GM19023 (cell line): ENCODE results near the gene TMUB2.

Experiments used
- ATAC-seq: cut with Tn5 transposase; IDR thresholded peaks from one replicate; pipeline ENCODE4 v1.9.1; 2021; ENCODE audit warnings: mild to moderate bottlenecking, moderate library complexity; ENCODE audit not compliant: unreplicated experiment

Gene TMUB2

DNA sequence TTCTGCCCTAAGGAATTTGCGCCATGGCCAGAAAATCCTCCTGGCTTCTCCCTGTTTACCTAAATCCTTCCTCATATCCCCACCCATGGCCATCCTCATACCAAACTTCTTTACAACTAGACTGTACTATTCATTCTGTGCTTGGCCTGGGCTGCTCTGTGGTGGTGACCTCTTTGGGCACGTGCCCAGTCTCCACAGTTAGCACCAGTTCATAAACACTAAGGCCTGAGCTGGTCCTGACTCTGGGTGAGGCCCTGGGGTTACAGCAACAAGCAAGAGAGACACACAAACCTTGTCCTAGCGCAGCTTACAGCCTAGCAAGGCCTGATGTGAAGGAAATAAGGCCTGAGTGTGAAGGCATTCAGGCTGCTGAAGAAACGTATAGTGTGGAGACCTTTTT is 16.0 kb downstream of the TMUB2 start:
- ATAC-seq = no peak

DNA sequence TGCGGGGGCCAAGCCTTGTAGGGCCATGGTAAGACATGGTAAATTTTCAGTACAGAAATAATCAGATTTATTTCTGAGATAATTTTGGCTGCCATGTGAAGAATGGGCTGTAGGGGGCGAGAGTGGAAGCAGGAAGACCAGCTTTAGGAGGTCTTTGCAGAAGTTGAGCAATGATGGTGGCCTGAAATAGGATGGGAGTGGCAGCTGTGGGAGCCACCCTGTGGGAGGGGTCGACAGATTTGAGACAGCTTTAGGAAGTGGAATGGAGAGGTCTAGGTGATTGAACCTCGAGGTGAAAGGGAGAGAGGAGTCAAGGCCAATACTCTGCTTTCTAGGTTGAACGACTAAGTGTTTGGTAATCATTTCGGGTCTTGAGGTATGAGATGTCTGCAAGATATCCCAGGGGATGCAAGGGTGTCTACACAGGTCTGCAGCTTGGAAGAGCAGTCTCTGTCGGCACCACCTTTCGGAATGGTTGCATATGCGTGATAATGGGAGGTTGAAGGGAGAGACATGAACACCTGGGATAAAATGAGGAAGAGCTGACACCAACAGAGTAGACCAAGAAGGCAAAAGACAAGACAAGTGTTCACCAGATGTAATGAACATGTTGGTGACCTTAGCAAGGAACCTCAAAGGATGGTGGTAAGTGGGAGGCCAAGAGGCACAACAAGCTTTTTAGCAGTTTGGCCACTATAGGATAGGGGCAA is 17.1 kb downstream of the TMUB2 start:
- no peak for ATAC-seq

DNA sequence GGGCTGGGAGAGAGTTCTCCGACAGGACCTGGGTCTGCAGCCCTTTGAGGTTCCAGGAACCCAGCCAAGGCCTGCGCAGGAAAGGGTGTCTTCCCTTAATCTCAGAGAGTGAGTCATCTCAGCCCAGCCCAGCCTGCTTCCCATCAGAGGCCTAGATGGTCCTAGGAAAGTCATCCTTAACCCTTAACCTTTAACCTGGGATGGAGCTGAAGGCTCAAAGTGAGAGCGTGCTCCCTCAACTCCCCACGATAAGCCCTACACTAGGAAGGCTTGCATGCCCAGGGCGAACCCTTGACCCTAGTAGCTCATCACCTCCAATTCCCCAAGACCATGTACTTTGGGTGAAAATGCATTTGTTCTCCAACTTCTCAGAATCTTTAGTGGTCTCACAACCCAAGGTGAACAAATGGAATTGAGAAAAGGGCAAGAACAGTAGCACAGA is 17.7 kb downstream of the TMUB2 start:
- ATAC-seq = no peak

DNA sequence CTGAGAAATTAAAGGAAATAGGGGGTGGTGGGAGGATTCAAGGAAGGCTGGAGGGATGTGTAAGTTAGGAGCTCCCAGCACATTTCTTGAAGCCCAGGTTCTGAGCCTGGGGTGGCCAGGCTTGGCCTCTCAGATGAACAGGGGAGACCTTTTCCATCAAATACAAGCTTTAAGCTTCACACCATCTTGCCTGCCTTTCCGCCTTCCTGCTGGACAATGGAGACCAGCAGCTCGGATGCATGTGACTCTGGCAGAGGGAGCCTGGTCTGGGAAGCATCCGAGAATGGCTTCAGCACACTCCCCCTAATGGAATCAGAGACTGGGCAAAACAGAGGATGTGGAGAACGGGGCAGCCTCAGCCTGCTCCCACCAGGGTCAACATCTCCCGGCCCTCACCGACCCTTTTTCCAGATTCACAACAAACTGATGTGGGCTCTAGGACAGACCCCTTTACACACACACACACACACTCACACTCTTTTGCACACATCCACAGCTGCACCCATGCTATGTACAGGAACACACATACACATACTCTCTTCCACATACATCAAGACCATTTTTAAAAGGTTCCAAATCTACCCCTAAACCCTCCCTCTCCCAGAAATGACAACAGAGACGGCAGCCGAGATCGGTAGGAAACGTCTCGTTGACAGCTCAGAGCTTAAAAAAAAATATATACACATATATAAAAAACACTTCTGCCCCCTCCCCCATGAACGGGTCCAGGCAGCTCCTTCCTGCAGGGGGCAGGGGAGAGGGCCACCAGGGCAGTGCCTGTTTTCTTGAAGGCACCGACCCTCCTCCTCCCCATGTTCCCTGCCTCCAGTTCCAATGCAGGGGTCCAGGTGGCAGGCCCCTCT is 19.4 kb downstream of the TMUB2 start:
- no peak for ATAC-seq

DNA sequence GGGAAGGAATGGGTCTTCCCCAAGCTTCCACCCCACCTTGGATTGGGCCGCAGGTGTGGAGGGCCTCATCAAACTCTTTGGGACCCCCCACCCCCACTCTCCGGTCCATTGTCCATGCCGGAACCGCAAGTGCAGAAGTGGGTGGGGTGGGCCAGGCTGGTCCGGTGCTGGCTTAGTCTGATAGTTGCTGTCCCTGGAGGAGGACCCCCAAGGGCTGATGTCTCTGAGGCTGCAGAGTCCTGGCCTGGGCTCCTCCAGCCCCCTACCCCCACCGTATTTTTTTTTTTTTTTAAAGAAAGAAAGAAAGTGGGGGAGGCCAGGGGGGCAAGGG is 20.0 kb downstream of the TMUB2 start:
- ATAC-seq = no peak

DNA sequence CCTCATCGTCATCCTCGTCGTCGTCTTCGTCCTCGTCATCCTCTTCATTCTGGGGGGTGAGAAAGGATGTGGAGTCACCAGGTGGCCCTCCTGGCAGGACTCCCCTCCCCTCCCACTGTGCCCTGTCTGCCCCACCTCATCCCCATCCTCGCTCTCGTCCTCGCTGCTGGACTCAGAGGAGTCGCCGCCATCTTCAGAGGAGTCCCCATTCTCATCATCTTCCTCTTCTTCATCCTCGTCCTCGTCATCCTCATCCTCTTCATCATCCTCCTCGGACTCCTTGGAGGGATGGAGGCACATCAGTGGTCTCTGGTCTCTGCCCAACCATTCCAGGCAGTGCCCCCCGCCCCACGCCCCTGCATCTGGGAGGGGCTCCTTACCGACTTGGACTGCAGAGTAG is 20.5 kb downstream of the TMUB2 start:
- no peak for ATAC-seq

DNA sequence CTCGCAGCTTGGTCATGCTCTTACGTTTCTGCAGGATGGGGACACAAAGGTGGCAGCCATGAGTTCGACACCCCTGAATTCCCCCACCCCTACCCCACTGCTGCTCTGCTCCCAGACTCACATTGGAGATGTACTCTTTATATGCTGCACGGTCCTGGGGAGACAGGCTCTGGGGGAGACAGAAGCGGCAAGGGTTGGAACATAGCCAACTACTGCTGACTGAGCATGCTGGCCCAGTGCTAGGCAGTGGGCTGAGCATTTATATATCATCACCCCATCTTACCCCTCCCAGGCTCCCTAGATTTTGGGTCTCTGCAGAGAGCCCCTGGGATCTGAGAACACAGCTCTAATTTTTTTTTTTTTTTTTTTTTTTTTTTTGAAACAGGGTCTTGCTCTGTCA is 21.0 kb downstream of the TMUB2 start:
- no peak for ATAC-seq

DNA sequence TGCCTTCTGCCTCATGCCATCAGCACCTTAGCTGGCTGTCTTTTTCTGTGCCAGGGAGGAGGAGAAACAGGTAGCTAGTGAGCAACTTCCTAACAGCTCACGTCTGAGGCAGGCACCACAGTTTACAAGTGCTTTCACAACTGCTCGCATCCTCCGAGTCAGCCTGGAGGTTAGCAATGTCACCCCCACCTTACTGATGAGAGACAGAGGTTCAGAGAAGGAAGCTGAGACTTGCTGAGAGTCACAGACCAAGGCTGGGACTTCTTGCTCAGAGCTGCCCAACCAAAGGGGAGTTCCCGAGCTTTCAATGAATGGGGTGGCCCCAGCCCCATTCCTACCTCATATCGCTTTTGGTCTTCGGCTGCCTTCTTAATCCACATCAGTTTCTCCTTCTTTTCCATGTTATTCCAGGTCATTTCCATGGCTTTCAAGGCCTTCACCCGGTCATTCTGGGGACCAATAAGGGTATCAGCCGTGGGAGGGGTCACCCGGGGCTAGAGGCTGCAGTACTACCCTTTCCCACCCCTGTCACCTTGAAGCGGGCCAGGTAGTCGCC is 23.1 kb downstream of the TMUB2 start:
- ATAC-seq = no peak

DNA sequence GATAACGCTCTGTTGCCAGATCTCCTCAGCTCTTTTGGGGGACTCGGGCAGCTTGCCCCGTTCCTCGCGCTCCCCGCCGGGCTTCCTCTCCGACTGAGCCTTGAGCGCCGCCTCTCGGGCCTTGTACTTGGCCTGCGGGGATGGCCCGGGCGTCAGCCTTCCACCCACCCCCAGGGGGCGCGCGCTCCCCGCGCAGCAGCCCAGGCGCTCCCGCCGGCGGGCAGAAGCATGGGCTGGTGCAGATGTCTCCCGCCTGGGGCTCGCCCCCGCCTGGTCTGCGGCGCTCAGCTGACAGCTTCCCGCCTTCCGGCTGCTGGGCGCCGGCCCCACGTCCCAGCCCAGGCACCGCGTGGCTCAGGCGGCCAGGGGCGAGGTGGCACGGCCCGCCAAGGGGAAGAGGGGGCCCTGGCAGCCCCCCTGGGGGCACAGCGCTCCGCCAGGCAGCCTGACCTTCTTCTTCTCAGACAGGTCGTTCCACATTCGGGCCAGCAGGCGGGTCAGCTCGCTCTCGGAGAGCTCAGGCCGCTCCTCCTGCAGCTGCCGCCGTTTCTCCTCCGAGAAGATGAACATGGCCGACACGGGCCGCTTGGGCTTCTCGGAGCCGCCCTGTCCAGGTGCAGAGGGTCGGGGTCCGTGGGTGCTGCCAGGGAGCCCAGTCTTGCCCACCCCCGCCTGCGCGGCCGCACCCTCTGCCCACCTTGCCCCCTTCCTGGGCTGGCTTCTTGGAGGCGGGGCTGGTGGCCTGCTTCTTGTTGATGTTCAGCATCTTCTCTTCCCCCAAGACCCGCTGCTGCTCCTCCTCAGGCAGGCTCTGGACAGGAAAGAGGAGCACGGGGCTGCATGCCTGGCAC is 23.8 kb downstream of the TMUB2 start:
- peak; percentile 79 for ATAC-seq

DNA sequence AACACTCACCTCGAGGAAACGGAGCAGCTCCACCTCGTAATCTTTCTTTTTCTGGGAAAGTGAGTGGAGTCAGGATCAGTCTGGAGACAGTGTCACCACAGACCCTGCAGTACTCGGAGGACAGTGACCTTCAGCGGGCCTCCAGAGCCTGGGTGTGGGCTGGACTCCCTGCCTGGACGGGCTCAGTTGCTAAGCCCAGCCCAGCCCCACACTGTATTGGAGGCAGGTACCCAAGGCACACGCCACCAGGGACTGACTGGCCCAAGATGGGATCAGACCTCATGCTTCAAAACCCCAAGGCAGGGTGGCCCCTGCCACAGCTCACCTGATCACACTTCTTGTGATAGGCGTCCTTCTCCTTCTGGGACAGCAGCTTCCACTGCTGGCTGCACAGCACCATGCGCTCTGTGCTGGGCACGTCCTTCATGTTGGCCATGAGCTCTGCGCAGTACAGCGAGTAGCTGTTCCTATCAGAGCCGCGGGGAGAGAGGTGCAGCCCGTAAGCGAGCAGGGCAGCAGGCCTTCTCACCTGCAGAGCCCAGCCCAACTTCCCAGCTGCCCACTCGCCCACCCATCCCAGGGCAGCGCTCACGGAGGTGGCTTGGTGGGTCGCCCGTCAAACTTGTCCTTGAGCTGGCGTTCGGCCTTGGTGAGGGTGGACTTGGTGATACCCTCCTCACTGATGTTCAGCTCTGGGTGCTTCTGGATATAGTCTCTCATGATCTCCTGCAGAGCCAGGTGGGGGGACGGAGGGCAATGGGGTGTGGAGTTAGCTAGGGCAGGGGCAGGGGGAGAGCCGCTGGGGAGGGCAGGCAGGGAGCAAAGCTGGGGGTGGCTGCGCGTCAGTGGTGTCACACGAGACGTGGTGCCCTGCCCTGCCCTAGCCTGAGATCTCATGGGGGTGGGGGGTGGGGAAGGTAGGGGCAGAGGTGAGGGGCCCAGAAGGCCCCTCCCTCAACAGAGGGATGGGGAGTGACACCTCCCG is 24.8 kb downstream of the TMUB2 start:
- no peak for ATAC-seq

DNA sequence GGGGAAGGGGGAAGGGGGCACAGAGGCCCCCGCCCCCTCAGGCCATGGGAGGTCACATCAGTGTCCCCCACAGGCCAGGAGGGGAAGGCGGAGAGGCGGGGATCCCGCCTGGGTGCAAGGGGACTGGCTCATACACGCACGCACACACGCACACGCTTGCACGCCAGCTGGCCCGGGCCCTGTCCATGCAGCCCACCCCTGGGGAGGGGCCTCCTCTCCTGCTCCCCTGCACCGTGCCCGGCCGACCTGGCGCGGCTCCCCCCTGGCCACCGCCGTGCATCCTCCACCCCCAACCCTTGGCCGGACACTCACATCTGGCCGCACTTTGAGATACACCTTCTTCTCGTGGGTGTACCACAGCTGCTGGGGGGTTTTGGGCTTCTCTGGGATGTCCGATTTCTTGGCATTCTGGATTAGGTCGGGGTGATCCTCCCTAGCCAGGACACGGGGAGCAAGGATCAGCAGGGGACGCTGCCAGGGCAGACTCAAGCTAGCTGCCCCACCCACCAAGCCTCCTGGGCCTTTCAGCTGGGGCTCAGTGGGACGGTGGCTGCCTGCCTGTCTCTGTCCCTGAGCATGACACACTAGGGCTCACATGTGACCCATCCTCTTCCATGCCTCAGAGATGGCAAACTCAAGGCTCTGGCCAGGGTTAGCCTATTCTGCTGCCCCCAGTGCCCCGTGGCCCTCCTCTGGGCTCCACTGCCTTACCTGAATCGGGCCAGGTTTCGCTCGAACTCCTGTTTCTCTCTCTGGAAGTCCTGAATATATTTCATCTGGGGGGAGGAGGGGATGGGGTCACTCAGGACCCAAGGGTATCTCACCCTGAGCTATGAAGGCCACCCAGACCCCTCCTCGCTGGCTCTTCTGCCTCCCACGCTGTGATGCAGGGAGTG is 26.0 kb downstream of the TMUB2 start:
- no peak for ATAC-seq

DNA sequence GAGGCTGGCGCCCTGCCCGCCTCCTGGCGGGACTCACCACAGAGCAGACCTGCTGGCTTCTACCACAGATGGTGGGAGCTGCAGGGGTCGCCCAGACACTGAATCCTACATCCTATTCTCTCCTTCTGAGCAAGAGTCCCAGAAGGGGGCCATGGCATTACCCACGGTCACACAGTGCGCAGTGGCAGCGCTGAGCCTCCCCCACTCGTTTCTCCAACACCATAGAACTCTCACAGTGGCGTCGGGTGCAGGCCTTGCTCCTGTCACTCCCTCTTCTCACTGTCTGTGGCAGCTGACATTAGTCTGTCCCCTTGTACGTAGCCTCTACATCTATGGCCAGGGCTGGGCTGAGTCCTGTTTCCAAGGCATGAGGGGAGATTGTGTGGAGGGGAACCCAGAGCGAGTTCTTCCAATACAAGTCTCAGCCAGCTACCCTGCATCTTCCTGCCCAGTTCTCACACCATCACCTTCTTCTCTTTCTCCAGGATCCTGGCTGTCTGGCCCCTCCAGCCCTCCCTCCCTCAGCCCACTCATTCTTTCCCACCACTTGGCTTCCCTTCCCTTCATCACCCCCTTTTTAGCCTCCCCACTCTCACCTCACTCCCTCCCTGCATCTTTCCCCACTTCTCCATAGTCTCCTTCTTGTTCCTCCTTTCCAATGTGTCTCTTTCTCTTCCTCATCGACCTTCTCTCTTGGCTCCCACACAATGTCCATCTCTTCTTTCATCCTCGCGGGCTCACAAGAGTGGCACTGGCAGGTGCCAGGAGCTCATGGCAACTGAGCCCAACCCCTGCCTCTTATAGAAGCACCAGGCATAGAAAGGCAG is 26.8 kb downstream of the TMUB2 start:
- ATAC-seq = no peak

DNA sequence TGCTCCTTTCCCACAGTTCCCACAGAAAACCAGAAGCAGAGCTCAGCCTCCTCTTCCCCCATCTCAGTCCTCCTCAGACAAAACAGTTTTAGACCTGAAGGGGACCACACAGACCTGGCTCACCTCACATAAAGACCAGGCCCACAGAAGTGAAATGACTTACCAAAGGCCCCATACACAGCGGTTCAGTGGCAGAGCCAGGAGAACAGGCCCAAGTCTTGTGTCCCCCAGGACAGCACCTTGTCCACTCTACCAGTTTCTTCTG is 27.4 kb downstream of the TMUB2 start:
- ATAC-seq = no peak

DNA sequence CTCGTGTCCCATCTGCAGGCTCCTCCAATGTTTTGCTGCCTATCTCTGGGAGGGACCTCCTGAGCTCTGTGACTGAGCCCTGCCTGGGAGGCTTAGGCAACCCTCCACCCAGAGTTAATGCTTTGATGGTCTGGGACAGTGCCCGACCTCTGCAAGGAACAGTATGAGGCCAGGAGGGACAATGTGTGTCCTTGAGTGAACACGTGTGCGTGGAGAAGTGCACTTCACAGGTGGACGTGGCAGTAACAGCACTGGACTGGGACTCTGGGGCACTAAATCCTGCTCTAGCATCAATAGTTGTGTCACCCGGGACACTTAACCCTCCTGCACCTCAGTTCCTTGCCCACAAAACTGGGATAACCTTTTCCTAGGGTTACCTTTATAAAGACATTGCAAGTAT is 28.1 kb downstream of the TMUB2 start:
- no peak for ATAC-seq

DNA sequence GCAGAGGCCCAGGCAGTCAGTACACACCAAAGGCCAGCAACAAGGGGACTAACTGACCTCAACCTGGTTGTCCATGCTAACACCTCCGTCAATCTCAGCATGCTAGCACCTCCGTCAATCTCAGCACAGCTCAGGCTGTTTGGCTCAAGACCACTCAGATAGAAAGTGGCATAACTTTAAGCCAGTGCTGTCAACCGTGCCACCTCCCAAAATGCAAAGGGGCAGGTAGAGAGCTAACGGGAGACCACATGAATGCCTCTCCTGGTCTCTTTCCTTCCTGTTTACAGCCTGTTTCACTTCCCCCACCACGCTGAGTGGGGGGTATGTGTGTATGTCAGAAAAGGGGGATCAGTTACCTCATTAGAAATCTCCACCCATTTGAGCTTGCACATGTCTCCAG is 29.4 kb downstream of the TMUB2 start:
- no peak for ATAC-seq

DNA sequence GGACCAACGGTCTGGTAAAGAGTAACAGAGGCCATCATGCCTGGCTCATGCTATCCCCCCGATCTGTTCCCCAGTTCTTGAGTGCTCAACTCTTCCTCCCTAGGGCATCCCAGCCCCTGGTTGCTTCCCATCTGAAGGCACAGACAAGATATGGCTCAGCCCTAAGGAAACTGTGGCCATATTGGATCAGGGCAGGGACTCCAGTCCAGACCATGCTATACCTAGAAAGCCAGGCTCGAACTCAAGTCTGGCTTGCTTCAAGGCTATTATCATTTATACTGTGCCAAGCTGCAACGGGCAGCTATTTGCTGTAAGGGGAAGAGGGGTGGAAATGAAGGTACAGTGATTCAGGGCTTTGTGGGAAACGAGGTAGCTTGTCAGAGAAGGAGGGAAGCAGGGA is 29.9 kb downstream of the TMUB2 start:
- no peak for ATAC-seq

DNA sequence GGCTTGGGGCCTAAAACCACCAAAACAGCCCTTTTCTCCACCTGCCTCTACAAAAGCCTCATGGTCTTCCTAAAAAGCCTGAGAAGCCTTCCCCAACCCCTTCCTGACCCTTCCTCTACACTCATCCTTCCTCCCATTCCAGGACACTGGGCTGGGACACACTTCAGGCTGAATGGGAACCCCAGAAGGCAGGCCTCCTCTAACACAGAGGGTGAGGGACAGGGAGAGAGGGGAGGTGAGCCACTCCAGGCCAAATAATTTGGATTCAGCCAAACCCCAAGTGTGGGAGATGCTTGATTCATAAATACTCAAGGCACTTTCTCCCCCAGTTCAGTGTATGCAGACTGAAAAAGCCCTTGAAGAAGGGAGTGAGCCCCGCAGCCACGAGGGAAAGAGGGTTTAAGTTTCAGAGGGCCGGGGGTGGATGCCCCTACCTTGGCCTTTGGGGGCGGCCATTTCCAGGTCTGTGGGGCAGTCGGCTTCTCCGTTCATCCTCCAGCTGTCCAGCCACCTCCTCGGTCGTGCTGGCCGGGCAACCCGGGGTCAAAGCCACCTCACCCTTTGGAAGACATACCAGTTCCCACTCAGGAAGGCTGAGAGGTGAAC is 31.1 kb downstream of the TMUB2 start:
- ATAC-seq = no peak
